ENCODE measurements around the gene PYGB.

PYGB gene

GRCh38 chr20:25281541-25281991 lies 33.7 kb downstream of the PYGB start:
- Histone ChIP-seq H3K36me3 (peaks cover 98% of the 10 kb centered on the region), H3K9me3 (no peaks in the 10 kb centered on the region), H3K27ac (no peak overlapping the region), H3K4me1 (ENCODE audit: control insufficient read depth in 1 of 2, insufficient read depth in 1 of 2, low read depth in 1 of 2, low read length in 1 of 2) (no peaks in the 10 kb centered on the region), H3K27me3 (no peaks in the 10 kb centered on the region), H3K4me3 (ENCODE audit: low read depth in 1 of 2, low read length in 1 of 2) (no peak overlapping the region)
- no peak for TF ChIP-seq CTCF (IDR thresholded peaks at IDR 0.05)

GRCh38 chr20:25282034-25282781 lies 34.3 kb downstream of the PYGB start:
- Histone ChIP-seq H3K4me1 (ENCODE audit: control insufficient read depth in 1 of 2, insufficient read depth in 1 of 2, low read depth in 1 of 2, low read length in 1 of 2) (no peaks in the 10 kb centered on the region), H3K4me3 (ENCODE audit: low read depth in 1 of 2, low read length in 1 of 2) (no peak overlapping the region), H3K36me3 (peaks cover 98% of the 10 kb centered on the region), H3K27me3 (no peaks in the 10 kb centered on the region), H3K9me3 (no peaks in the 10 kb centered on the region), H3K27ac (no peak overlapping the region)
- TF ChIP-seq CTCF (IDR thresholded peaks at IDR 0.05) = no peak

- Histone ChIP-seq H3K4me1 (ENCODE audit: control insufficient read depth in 1 of 2, insufficient read depth in 1 of 2, low read depth in 1 of 2, low read length in 1 of 2) (no peaks in the 10 kb centered on the region), H3K4me3 (ENCODE audit: low read depth in 1 of 2, low read length in 1 of 2) (no peak overlapping the region), H3K9me3 (no peaks in the 10 kb centered on the region), H3K27ac (no peak overlapping the region), H3K36me3 (peaks cover 98% of the 10 kb centered on the region), H3K27me3 (no peaks in the 10 kb centered on the region)
- no peak for TF ChIP-seq CTCF (IDR thresholded peaks at IDR 0.05)
These were observed 34.9 kb downstream of the PYGB start for GRCh38 chr20:25282796-25283195.

GRCh38 chr20:25283221-25283951 lies 35.5 kb downstream of the PYGB start:
- peaks cover 98% of the 10 kb centered on the region for H3K36me3 ChIP-seq
- H3K27me3 ChIP-seq = no peaks in the 10 kb centered on the region
- no peaks in the 10 kb centered on the region for H3K9me3 ChIP-seq
- H3K27ac ChIP-seq = no peak overlapping the region
- H3K4me3 ChIP-seq (ENCODE audit: low read depth in 1 of 2, low read length in 1 of 2) = no peak overlapping the region
- H3K4me1 ChIP-seq (ENCODE audit: control insufficient read depth in 1 of 2, insufficient read depth in 1 of 2, low read depth in 1 of 2, low read length in 1 of 2) = no peaks in the 10 kb centered on the region
- TF ChIP-seq CTCF (IDR thresholded peaks at IDR 0.05) = no peak

- H3K36me3 ChIP-seq = peaks cover 98% of the 10 kb centered on the region
- no peak overlapping the region for H3K4me3 ChIP-seq (ENCODE audit: low read depth in 1 of 2, low read length in 1 of 2)
- no peaks in the 10 kb centered on the region for H3K4me1 ChIP-seq (ENCODE audit: control insufficient read depth in 1 of 2, insufficient read depth in 1 of 2, low read depth in 1 of 2, low read length in 1 of 2)
- H3K9me3 ChIP-seq = no peaks in the 10 kb centered on the region
- no peaks in the 10 kb centered on the region for H3K27me3 ChIP-seq
- no peak overlapping the region for H3K27ac ChIP-seq
- TF ChIP-seq CTCF (IDR thresholded peaks at IDR 0.05) = no peak
These were observed 36.3 kb downstream of the PYGB start for GRCh38 chr20:25284131-25284601.
